Amygdala (tissue), 56 donors: Measurements from ENCODE around the gene TSTD2.
"Not testable (repeated sequence)": the region's sequence is repeated elsewhere in the genome, so short reads cannot be mapped to it uniquely, and the experiment has no call there.

Experiments
- DNase-seq, 56 donors: peaks; one replicate each; lab custom pipeline; 2025; lab: John Stamatoyannopoulos, UW

TSTD2 gene

DNA sequence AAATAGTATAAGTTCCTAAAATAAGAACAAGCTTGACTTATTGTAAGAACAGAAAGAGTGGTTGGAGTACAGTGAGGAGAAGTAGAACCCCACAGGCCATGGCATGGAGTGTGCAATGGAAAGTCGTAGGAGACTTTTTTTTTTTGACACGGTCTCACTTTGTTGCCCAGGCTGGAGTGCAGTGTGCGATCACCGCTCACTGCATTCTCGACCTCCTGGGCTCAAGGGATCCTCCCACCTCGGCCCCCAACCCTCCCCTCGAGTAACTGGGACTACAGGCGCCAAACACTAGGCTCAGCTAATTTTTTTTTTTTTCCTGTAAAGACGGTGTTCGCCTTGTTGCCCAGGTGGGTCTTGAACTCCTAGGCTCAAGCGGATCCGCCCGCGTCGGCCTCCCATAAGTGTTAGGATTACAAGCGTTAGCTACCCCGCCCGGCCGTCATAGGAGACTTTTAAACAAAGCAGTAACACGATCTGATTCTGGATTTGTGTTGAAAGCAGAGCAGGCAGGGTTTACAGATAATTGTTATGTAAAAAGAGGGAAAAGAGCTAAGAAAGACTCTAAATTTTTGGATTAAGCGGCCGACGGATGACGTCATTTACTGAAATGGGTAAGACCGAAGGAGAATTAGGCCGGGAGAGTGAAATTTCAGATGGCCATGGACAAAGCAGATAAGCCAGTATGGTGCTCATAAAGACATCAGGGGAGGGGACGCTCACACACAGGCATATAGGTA is 752 bp downstream of the TSTD2 start:
- peak in 16 of 56 donors; percentile 5 to 60 (median 31) for DNase-seq

DNA sequence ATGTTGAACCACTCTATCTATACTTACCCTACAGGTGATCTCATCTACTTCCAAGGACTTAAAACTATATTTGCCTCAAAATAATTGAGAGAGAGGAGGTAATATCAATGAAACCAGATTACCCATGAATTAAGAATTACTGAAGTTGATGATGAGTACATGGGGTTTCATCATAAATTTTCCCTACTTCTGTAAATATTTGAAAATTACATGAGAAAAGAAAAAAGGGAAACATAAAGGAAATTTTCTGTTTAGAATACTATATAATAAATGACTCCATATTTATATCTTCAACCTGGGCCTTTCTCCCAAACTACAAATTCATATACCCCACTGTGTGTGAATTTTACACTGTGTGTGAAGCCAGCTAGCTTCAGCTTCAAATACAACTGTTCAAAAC is 2.6 kb downstream of the TSTD2 start:
- no peak for DNase-seq

DNA sequence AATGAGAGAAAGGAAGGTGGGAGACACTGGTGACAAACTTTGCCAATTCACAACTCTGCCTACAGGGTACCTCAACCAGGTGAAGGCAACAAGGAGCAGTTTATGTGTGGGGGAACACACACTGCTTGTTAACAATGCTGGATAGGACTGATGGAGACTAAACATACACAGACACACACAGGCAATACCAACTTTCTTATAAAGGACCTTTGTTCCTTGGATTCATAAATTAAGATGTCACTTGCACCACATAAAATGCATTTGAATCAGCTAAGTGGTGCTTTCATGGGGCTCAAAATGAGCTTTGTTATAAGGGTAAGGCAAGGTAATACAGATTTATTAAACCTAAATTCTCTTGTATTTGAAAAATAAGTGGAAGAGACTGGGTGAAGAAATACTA is 4.0 kb downstream of the TSTD2 start:
- DNase-seq = no peak

- DNase-seq = no peak
Observed at GRCh38 chr9:97628668-97629067, 4.5 kb downstream of the TSTD2 start.

DNA sequence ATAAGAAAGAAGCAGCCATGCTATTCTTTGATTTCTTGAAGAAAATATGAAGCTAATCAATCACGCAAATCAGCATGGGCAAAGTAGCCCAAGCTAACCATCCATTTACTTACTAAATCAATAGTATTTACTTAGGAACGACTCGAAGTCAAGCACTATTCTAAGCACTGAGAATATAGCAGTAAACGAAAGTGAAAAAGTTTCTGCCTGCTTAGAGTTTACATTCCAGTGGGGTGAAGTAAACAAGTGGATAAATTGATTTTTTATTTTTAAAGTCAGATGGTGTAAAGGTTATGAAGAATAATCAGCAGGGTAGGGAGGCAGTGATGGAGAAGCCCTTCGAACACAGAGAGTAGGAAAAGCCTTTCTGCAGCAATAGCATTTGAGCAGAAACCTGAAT is 5.5 kb downstream of the TSTD2 start:
- no peak for DNase-seq

GRCh38 chr9:97625620-97626019 is 7.5 kb downstream of the TSTD2 start:
- DNase-seq = no peak

GRCh38 chr9:97623946-97624345 is 9.2 kb downstream of the TSTD2 start:
- DNase-seq = no peak

GRCh38 chr9:97622483-97622882 is 10.7 kb downstream of the TSTD2 start:
- DNase-seq = not testable (repeated sequence)

DNA sequence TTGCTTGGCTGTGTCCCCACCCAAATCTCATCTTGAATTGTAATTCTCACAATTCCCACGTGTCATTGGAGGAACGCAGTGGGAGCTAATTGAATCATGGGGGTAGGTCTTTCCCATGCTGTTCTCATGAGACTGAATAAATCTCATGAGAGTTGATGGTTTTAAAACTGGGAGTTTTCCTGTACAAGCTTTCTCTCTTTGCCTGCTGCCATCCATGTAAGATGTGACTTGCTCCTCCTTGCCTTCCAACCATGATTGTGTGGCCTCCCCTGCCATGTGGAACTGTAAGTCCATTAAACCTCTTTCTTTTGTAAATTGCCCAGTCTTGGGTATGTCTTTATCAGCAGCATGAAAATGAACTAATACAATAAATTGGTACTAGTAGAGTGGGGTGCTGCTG is 13.1 kb downstream of the TSTD2 start:
- DNase-seq = not testable (repeated sequence)

- no peak for DNase-seq
Observed at GRCh38 chr9:97617939-97618416, 15.2 kb downstream of the TSTD2 start.

DNA sequence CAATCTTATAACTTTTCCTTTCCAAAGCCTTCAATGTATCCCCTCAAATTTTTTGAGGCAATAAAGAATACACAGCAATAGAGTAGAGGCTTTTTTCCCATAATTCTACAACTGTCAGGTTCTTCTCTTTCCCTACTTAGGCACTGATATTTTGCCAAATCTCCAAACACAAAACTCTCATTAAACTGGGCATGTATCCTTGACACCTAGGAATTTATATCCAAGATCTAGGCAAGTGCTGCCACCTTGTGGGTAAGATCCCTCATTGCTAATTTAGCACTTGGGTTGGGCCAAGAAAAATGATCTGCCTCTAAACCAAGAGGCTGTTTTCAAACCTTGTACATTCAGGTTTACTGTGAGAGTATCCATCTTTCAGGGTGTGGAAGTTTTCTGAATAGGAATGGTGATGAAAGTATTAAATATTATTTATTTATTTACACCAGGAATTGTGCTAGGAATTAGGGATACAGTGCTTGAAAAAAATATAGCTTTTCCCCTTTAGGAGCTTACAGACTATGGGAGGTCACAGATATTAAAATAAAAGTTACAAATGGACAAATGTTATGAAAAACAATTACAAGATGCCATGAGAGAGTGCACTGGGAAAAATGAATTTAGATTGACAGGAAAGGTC is 17.6 kb downstream of the TSTD2 start:
- DNase-seq = peak in 29 of 56 donors; percentile 11 to 80 (median 33)

DNA sequence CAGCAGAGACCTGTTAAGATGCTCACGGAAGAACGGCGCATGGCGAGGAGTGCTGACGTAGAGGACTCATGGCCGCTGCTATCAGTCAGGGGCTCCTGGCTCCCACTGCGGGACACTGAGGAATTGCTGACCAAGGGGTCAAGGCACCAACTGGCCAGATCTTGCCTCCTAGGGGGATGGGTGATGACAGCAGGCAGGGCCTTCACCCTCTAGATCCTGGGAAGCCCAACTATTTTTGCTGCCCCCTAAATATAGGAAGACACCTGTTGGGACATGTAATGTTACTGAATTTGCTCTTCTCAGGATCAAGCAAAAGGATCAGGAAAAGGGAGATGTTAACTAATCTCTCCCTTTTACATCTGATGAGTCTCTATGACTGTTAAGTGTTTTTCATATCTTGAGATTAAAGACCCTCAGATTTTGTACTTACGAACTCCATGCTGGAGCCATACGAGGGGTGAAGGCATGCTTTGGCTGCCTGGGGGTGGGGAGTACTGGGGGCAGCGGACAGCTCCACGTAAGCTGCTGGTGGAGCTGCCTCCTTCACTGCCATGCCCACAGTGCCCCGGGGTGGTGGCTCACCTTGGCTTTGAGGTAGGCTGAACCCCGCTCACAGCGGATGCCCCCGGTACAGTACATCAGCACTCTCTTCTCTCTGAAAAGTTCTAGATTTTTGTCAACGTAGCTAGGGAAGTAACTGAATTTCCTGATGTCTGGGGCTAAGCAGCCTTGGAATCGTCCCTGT is 28.1 kb downstream of the TSTD2 start:
- DNase-seq = no peak

DNA sequence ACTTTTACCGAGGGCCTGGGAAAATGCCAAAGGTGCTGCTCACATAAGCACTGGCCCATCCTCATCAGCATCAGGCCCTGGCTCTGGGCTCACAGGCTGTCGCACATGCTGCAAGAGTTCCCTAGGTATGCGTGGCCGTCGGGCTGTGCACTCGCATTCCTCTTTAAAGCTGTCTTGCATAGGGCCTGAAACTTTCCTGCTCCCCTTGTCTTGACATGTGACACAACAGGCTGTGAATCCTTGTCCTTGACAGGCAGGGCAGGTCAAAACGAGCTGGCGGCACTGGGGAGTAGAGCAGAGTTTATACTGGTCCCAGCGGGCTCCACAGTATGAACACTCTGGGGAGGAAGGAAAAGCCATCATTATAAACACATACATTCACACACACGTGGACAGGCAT is 30.7 kb downstream of the TSTD2 start:
- no peak for DNase-seq

- DNase-seq = no peak
Observed at GRCh38 chr9:97601228-97601898, 31.8 kb downstream of the TSTD2 start.

GRCh38 chr9:97600531-97601227 is 32.5 kb downstream of the TSTD2 start:
- no peak for DNase-seq

GRCh38 chr9:97599314-97599846 is 33.8 kb downstream of the TSTD2 start:
- DNase-seq = no peak

DNA sequence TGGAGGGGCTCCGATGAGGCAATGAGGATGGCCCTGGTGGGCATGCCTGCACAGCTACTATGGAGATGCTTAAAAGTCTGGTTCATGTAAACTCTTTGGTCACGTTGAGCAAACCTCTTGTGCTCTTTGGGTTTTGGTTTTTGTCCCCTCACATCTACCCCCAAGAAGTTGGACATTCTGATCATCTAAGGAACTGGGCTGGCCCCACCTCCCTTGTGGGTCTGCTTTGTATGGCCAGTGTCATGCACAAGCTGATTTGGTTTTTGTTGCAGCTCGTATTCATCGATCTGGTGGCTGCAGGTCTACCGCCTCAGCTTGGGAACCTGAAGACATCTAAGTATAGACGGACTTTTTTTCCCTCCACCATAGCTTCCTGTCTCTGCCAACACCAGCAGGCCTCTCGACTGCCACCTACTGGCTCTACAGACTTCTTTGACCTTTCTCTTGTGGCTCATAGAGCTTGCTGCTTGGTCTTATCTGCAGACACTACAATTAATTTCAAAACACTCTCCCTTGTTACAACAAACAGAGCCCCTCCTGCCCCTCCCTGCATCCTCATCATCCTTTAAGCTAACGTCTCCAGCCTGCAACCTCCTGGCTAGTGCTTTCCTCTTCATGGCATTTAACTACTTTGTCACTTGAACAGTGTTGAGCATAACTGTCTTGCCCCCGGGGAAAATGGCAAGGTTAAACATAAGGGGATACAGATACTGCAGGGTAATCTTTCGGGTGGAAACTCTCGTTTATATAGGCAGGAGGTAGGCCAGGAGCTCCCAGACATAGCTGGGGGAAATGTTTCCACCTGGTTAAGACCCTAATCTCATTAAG is 34.5 kb downstream of the TSTD2 start:
- peak in 46 of 56 donors; percentile 6 to 91 (median 52) for DNase-seq

DNA sequence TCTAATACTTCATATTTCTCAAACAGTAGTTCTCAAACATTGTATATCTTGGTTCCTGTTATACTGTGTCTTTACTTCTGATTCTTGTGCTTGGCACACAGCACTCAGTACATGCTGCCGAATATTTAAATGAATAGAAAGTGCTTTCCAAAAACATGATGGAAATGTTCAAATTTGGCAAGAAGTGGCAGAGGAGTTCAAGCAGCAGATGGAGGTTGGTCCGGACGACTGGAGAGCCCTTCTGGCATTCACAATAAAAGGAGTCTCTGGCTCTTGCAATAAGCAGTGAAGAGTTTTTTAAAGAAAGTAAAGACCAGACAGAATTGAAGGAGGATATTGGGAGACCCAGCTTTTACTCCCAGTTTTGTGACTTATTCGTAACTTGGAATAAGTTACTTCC is 36.3 kb downstream of the TSTD2 start:
- DNase-seq = peak in 1 of 56 donors; percentile 25

DNA sequence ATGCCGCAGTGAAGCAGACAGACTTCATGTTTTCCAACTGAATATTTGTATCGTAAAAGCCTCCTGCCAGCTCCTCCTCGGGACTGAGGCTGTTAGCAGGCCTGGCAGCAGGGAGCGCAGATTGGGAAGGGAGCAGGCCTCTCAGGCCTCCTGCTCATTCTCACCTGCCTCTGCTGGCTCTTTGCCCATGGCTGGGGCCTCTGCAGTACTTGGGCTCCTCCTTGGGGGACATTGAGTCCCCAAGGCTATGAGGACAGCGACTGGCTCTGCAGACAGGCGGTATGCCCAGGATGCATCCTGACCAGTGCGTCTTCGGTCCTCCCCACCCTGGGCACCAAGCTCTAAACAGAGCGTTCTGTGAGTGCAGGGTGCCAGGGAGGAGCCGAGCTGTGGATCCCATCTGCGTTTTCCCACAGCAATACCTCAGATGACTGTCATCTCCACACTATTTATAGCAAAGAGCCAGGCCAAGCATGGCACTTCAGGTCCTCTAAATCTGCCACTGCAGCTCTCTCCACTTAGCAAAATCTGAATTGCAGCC is 38.7 kb downstream of the TSTD2 start:
- peak in 8 of 56 donors; percentile 11 to 44 (median 30) for DNase-seq
